8988T (cell line): ENCODE measurements around the gene GFRA1.
A peak's percentile ranks its signal among the peaks of the same experiment; 100 is the strongest.

Source experiments
- DNase-seq: peaks from one replicate; pipeline ENCODE4 v3.0.0; 2011

Gene GFRA1

DNA sequence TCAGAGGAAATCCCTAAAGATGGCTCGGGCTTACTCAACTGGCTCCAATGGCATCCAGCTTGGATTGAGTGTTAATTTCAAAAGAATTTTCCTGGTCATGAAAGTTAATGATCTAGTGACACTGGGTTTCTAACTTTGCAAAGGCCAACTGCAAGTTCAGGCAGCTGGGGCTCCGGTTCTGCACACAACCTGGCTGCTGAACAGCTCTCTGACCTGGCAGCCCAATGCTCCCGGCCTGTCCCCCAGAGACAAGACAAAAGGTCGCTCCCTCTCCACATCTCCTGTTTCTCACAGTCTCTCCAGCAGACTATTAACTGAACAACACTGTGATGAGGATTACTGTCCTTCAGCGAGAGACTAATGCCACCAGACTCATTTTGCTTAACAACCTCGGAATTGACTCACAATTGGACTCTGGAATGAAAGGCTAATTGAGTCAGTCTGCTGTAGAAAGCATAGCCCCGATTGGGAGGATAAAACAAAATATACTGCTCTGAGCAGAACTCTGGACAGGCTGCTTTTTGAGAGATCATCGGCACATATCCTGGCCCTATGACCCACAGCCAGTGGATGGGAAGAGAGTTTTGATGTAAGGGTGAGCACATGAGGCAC is 174.5 kb downstream of the GFRA1 start:
- DNase-seq = no peak

DNA sequence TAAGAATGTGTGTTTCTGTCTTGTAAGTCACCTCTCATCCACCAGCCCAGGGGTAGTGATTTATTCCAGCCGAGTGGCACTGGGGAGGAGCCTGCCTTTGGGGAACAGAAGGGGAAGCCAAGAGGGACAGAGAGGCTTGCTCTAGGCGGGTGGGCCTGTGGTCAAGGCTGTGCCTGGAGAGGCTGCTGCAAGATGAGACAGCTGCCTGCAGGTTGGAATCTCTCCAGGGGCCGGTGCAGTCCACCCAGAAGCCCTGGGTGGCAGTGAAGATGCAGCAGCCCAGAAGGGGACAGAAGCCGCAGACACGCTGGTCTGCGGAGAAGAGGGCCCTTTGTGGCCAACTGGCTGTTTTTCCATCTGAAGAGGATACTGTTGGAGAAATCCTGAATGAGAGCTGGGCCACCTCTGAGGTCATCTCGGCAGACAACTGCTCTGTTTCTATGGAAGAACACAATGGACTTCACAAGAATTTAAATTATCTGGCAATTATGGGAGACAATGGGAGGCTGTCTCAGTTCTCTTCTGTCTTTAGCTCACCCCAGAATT is 175.7 kb downstream of the GFRA1 start:
- no peak for DNase-seq

- DNase-seq = no peak
These were observed 176.5 kb downstream of the GFRA1 start for GRCh38 chr10:116096526-116096925.

DNA sequence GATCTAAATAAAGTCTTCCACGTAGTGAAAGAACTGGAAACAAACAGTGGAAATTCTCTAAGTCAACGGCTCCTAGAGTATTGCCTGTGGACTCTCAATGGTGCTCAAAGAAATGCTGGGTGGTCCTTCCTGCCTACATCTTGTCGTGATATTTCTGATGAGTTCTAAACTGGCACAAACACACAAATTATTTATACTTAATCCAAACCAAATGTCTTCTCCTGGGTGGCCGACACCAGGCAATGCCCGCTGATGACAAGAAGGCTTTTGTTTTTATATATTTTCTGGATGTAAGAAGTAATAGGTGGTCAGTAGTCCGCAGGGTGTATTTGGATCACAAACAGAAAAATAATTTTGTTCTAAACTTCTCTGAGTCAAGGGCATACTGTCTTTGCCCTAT is 178.7 kb downstream of the GFRA1 start:
- DNase-seq = no peak

- no peak for DNase-seq
These were observed 180.0 kb downstream of the GFRA1 start for GRCh38 chr10:116093031-116093430.

DNA sequence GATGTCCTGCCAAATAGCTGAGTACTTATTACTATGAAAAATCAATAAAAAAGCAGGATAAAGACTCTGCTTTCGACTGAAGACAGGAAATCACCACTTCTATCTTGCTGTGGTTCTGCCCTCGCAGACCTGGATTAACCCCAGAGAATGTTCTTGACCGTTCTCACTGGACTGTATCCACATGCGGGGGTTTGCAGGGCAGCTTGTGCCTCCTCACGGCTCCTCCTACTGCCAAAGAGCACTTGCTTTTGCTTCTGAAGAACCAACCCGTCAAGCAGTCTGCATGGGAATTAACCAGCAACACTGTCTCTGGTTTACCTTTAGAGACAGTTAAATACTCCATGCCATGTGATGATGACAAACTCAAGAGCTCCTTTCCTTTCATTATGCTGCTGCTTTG is 184.0 kb downstream of the GFRA1 start:
- DNase-seq = no peak

GRCh38 chr10:116085323-116085722 is 187.7 kb downstream of the GFRA1 start:
- DNase-seq = no peak

- DNase-seq = no peak
These were observed 188.8 kb downstream of the GFRA1 start for GRCh38 chr10:116084161-116084560.

DNA sequence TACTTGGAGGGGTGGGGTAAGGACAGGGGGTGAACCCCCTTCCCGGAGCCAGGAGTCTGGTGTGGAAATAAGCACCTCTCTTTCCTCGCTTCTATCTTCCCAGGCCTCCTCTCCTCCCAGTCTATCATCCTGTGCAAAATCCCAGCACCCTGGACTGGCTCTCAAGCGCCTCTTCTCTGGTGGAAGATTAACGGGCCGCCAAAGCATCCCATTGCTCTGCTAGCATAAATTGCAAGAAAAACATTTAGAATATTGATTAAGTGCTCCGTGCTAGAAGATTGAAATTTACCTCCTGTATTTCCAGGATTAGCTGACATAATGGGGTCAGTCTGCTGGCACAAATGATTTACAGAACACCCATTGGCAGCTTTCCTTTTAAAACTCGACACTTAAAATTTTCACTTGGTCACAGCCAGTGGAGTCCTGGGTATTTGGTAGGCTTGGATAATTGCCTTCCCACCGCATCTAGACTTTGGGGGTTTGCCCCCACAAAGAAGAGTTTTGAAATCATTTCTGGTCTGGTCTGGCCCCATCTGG is 189.7 kb downstream of the GFRA1 start:
- no peak for DNase-seq

DNA sequence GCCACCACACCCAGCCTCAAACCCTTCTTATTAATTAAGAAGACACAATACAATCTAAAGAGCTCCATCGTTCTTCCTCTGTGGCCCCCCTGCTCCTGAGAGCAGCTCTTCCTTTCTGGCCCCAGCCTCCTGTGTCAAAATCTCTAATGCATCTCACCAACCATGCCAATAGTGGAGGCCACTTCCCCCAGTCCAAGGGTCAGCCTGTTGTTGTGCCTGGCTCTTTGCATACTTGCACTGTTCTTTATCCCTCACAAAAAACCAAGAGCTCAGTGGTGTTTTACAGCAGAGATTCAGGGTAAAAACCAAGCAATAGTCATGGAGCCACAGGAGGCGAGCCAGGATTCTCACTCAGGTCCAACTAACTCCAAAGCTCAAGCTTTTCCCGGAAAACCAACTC is 190.2 kb downstream of the GFRA1 start:
- DNase-seq = no peak

GRCh38 chr10:116082206-116082605 is 190.8 kb downstream of the GFRA1 start:
- no peak for DNase-seq

DNA sequence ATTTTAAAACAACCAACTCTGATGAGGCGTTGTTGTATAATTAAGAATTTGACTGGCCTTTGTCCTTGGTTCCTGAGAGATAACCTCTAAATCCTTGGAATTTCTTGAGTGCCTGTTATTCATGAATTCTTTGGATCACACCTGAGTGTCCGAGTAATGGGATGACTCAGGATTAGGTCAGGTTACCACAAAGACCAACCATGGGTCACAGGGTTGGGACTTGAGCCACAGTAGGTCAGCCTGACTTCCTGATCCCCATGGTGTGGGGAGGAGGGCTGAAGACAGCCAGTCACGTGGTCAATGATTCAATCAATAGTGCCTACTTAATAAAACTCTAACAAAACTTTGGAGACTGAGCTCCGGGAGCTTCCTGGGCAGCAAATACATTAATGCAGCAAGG is 192.5 kb downstream of the GFRA1 start:
- DNase-seq = peak; percentile 17

- no peak for DNase-seq
These were observed 193.7 kb downstream of the GFRA1 start for GRCh38 chr10:116079355-116079754.

DNA sequence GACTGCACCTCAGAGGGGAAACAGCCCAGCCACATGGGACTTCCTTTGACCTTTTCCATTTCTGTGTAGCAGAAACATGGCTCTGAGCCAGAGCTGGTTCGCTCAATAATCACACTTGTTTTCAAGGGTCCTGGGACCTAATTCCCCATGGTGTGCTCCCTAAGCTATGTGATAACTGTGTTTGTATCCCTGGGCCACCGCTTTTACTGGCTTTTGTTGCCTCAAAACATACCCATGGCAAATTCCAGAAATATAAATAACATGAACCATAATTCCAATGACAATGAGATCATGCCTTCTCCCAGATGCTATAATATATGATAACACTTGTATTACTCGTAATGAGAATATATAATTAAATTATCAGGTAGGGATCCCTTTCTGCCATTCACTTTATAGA is 196.4 kb downstream of the GFRA1 start:
- DNase-seq = no peak

GRCh38 chr10:116073510-116073909 is 199.5 kb downstream of the GFRA1 start:
- no peak for DNase-seq

DNA sequence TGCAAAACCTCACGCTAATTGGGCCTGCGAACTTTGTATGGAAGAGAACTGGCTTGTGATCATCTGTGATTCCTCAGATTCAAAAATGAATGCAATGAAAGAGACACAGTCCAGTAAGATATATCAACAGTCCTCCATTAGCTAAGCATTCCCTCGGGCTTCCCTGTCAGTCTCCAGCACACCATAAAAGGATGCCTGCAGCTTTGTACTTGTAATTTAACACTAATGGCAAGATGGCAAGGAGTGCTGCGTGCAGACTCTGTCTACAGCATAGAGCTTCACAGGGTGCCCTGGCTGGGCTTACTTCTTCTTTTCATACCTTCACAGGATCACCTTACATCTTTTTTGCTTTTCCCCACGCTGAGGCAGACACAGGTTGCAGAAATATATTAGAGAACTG is 200.0 kb downstream of the GFRA1 start:
- no peak for DNase-seq

DNA sequence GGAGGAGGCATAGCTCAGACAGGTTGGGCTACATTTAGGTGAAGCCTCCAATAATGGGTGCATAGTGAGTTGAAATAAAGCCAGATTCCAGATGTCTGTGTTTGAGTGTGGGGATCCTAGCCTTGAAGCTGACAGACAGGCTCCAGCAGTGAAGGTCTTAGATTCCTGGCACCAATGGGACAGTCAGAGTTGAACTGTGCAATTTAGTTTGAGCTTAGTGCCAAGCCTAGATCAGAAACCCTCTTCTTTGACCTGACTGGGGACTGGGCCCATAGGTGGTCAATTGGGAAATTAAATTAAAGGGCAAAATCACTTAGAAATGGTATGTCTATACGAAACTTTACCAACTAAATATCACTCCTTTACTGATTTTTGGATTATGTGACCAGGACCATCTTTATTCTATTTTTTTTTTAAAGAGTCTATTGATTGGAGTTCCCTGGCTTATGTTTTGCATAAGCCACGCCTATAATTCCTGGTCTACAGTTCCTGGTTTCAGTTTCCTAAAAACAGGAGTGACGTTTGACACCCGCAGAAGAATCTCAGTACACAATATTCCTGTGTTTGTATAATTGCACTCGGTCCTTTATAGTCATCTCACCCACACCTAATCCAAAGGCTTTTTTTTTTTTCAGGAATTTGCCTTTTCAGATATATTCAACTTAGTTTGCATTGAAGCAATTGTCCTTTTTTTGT is 201.4 kb downstream of the GFRA1 start:
- DNase-seq = no peak

- no peak for DNase-seq
These were observed 202.2 kb downstream of the GFRA1 start for GRCh38 chr10:116070743-116071320.

GRCh38 chr10:116069856-116070255 is 203.2 kb downstream of the GFRA1 start:
- DNase-seq = no peak

GRCh38 chr10:116067825-116068224 is 205.2 kb downstream of the GFRA1 start:
- DNase-seq = no peak

- DNase-seq = no peak
These were observed 209.9 kb downstream of the GFRA1 start for GRCh38 chr10:116063107-116063506.

GRCh38 chr10:116060864-116061263 is 212.1 kb downstream of the GFRA1 start:
- DNase-seq = no peak

DNA sequence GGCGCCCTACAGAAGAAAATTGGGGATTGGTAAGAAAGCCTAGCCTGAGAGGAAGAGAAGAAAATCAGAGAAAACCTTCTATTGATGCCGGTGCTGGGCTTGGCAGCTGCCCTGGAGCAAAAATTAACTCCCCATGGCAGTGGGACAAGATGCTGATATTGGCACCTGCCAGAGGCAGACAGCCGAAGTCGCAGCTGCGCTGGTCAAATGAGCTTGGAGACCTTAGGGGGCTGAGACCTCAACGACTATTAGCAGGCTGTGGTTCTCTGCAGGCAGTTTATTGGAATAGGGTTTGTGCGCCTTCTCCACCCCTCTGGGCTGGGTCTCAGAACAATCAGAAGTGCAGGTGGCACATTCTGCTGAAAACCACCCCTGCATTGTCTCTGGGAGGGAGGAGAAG is 213.7 kb downstream of the GFRA1 start:
- no peak for DNase-seq
